A549 (cell line): Measurements from ENCODE around the gene TM7SF3. TPM values are rescaled to one million over a fixed set of nuclear protein-coding genes. Genes with fewer than 3 reads are reported as not detected.

Experiments
- ATAC-seq, 2 experiments: fragments of 200-7000 bp in 1 of 2; fragments of >200 bp in 1 of 2; cut with Nextera tagmentation in 1 of 2; cut with Tn5 transposase in 1 of 2; 3 replicates each; pipeline versions ENCODE4 v1.8.0 to v1.9.1; 2018 to 2020; ENCODE audit warnings: mild to moderate bottlenecking in 1 of 2, moderate library complexity in 1 of 2
- CTCF ChIA-PET: fragments of 300-600 bp; sonication (Branson Sonifier 250); formaldehyde crosslinking; extraction: SDS; loops from one replicate; lab custom pipeline; 2021; ENCODE audit warnings: antibody characterized with exemption, inconsistent platforms; lab: Yijun Ruan, JAX
- POLR2A ChIA-PET: fragments of 350-600 bp; formaldehyde crosslinking; extraction: SDS; loops from one replicate; lab custom pipeline; 2021; ENCODE audit warnings: antibody characterized with exemption, inconsistent platforms; lab: Yijun Ruan, JAX
- DNase-seq, 2 experiments: peaks; one replicate each; pipeline versions ENCODE4 v3.0.0 to v3.0.0-alpha.2; 2011 to 2016; ENCODE audit warnings: low read depth in 1 of 2, low spot score in 1 of 2
- FAIRE-seq: peaks from 2 replicates; lab custom pipeline; 2011; peaks lifted over from hg19 to GRCh38; lab: Jason Lieb, UNC
- H3K27ac ChIP-seq, 2 experiments: fragments of >200 bp; sonication (Bioruptor Twin); formaldehyde crosslinking; 3 replicates each; pipeline ENCODE4 v1.5.1; 2016 to 2017
- H3K4me1 ChIP-seq: fragments of >200 bp; sonication (Bioruptor Twin); formaldehyde crosslinking; 3 replicates; pipeline ENCODE4 v1.6.1; 2016
- H3K4me2 ChIP-seq: fragments of >200 bp; sonication (Bioruptor Twin); formaldehyde crosslinking; 3 replicates; pipeline ENCODE4 v1.6.1; 2016
- H3K4me3 ChIP-seq: fragments of >200 bp; sonication (Bioruptor Twin); formaldehyde crosslinking; 3 replicates; pipeline ENCODE4 v1.5.1; 2016
- H3K9me3 ChIP-seq: fragments of >200 bp; sonication (Bioruptor Twin); formaldehyde crosslinking; 3 replicates; pipeline ENCODE4 v1.6.1; 2016
- CBX8 ChIP-seq: fragments of 200-600 bp; sonication (generic); IDR thresholded peaks from 2 replicates; pipeline ENCODE4 v1.6.1; 2016
- FOXS1 ChIP-seq: fragments of 250-450 bp; sonication (Bioruptor Pico); IDR thresholded peaks from 2 replicates; pipeline ENCODE4 v1.5.0; 2020; ENCODE audit warnings: mild to moderate bottlenecking, moderate library complexity
- HOXB5 ChIP-seq: fragments of 250-450 bp; sonication (Bioruptor Pico); IDR thresholded peaks from 2 replicates; pipeline ENCODE4 v1.5.0; 2020; ENCODE audit warnings: mild to moderate bottlenecking, moderate library complexity
- JUN ChIP-seq, 2 experiments: fragments of >200 bp; sonication (Bioruptor Twin); formaldehyde crosslinking; IDR thresholded peaks; 2 replicates in 1 of 2; 3 replicates in 1 of 2; pipeline ENCODE4 v1.6.1; 2016 to 2017
- RARB ChIP-seq: fragments of 250-450 bp; sonication (Bioruptor Pico); IDR thresholded peaks from 2 replicates; pipeline ENCODE4 v1.8.0; 2021; ENCODE audit warnings: mild to moderate bottlenecking, moderate library complexity
- RCOR1 ChIP-seq: fragments of 150-350 bp; IDR thresholded peaks from 2 replicates; pipeline ENCODE4 v1.6.1; 2014; ENCODE audit warnings: antibody characterized with exemption, low read length, low read depth
- REST ChIP-seq: fragments of 200-600 bp; sonication (generic); IDR thresholded peaks from 2 replicates; pipeline ENCODE4 v1.6.1; 2016; ENCODE audit warnings: antibody characterized with exemption, mild to moderate bottlenecking, moderate library complexity
- SREBF2 ChIP-seq: fragments of 450-650 bp; IDR thresholded peaks from 2 replicates; pipeline ENCODE4 v1.6.1; 2014; ENCODE audit warnings: mild to moderate bottlenecking, moderate library complexity
- WGBS: methylation state at CpG from one replicate; pipeline ENCODE4 v1.1.6; 2017; ENCODE audit errors: missing lambda C conversion rate; 5-methylcytosine and 5-hydroxymethylcytosine counted together
- polyA plus RNA-seq, 4 experiments: library from polyadenylated mRNA; depleted of rRNA in 3 of 4; stranded (reverse); fragments of >200 nt; fragmentation: RNase III in 1 of 4; extraction: RNeasy Plus Mini Kit Qiagen cat#74134 plus additional on column Dnase treatment in 1 of 4; gene quantifications; 2 replicates in 3 of 4; 3 replicates in 1 of 4; pipeline ENCODE4 v1.2.3, GENCODE V29; 2011 to 2017

TM7SF3 gene
- polyA plus RNA-seq, 2 of the 4 experiments (the other 2 are of a cell fraction), result 67.8 to 177 TPM

- no peak for ATAC-seq
- Histone ChIP-seq H3K4me2 (no peak overlapping the region), H3K27ac (no peak overlapping the region), H3K4me1 (no peaks in the 10 kb centered on the region)
- no peak for TF ChIP-seq REST
- no peak for TF ChIP-seq FOXS1 (CRISPR knock-in tag)
- no peak for TF ChIP-seq JUN (IDR thresholded peaks at IDR 0.05)
- no peak for TF ChIP-seq RARB (CRISPR knock-in tag)
- no peak for TF ChIP-seq HOXB5
- no peak for TF ChIP-seq RCOR1
- no peak for TF ChIP-seq CBX8
- TF ChIP-seq SREBF2, result no peak
- TF ChIP-seq, all 56 proteins: peak for 0
- DNase-seq (no peak), FAIRE-seq (no peak)
- Histone ChIP-seq H3K4me3 (no peak overlapping the region), H3K9me3 (no peaks in the 10 kb centered on the region)
- ChIA-PET CTCF (interaction anchor here (1.5 kb wide), 1 partner anchor 24 kb away, joined by 4 read pairs; no protein-coding TSS in a partner anchor), POLR2A (no interaction called here)
- 94% methylated on average over 5 of the region's 5 CpGs for WGBS
These were observed 85.5 kb downstream of the TM7SF3 start for GRCh38 chr12:26928661-26929060.

Other genes starting within 250 kb of the TM7SF3 start
- gene ITPR2, start 181.2 kb downstream of the TM7SF3 start, polyA plus RNA-seq (2011; rRNA removed), result 6.0 and 8.1 TPM in 2 replicates
- 3.1 to 4.4 TPM (median 3.9 TPM) in 3 replicates for gene ITPR2, start 181.2 kb downstream of the TM7SF3 start, polyA plus RNA-seq (2017; fragmentation: RNase III; extraction: RNeasy Plus Mini Kit Qiagen cat#74134 plus additional on column Dnase treatment)
- 41.2 and 71.7 TPM in 2 replicates for gene INTS13, start 76.4 kb downstream of the TM7SF3 start, polyA plus RNA-seq (2011; rRNA removed)
- 30.9 to 39.7 TPM (median 34.9 TPM) in 3 replicates for gene INTS13, start 76.4 kb downstream of the TM7SF3 start, polyA plus RNA-seq (2017; fragmentation: RNase III; extraction: RNeasy Plus Mini Kit Qiagen cat#74134 plus additional on column Dnase treatment)
- gene FGFR1OP2, start 75.9 kb downstream of the TM7SF3 start, polyA plus RNA-seq (2011; rRNA removed), result 37.0 and 51.1 TPM in 2 replicates
- 36.3 to 40.7 TPM (median 38.3 TPM) in 3 replicates for gene FGFR1OP2, start 75.9 kb downstream of the TM7SF3 start, polyA plus RNA-seq (2017; fragmentation: RNase III; extraction: RNeasy Plus Mini Kit Qiagen cat#74134 plus additional on column Dnase treatment)
- 73.5 and 75.9 TPM in 2 replicates for gene MED21, start 8.2 kb upstream of the TM7SF3 start, polyA plus RNA-seq (2011; rRNA removed)
- gene MED21, start 8.2 kb upstream of the TM7SF3 start, polyA plus RNA-seq (2017; fragmentation: RNase III; extraction: RNeasy Plus Mini Kit Qiagen cat#74134 plus additional on column Dnase treatment), result 24.0 to 28.3 TPM (median 26.5 TPM) in 3 replicates
- gene C12orf71, start 68.2 kb upstream of the TM7SF3 start, polyA plus RNA-seq (2011; rRNA removed), result not detected in 2 replicates
- not detected in 3 replicates for gene C12orf71, start 68.2 kb upstream of the TM7SF3 start, polyA plus RNA-seq (2017; fragmentation: RNase III; extraction: RNeasy Plus Mini Kit Qiagen cat#74134 plus additional on column Dnase treatment)
- 24.2 and 32.2 TPM in 2 replicates for gene STK38L, start 229.9 kb upstream of the TM7SF3 start, polyA plus RNA-seq (2011; rRNA removed)
- 13.9 to 17.3 TPM (median 16.3 TPM) in 3 replicates for gene STK38L, start 229.9 kb upstream of the TM7SF3 start, polyA plus RNA-seq (2017; fragmentation: RNase III; extraction: RNeasy Plus Mini Kit Qiagen cat#74134 plus additional on column Dnase treatment)